GM18517 (cell line): Measurements from ENCODE around the gene LONP2.
"Not testable (repeated sequence)": the region's sequence is repeated elsewhere in the genome, so short reads cannot be mapped to it uniquely, and the experiment has no call there.

Experiments
- ATAC-seq: cut with Tn5 transposase; IDR thresholded peaks from one replicate; pipeline ENCODE4 v1.9.1; 2021; ENCODE audit warnings: mild to moderate bottlenecking, moderate library complexity; ENCODE audit not compliant: unreplicated experiment

Gene LONP2

DNA sequence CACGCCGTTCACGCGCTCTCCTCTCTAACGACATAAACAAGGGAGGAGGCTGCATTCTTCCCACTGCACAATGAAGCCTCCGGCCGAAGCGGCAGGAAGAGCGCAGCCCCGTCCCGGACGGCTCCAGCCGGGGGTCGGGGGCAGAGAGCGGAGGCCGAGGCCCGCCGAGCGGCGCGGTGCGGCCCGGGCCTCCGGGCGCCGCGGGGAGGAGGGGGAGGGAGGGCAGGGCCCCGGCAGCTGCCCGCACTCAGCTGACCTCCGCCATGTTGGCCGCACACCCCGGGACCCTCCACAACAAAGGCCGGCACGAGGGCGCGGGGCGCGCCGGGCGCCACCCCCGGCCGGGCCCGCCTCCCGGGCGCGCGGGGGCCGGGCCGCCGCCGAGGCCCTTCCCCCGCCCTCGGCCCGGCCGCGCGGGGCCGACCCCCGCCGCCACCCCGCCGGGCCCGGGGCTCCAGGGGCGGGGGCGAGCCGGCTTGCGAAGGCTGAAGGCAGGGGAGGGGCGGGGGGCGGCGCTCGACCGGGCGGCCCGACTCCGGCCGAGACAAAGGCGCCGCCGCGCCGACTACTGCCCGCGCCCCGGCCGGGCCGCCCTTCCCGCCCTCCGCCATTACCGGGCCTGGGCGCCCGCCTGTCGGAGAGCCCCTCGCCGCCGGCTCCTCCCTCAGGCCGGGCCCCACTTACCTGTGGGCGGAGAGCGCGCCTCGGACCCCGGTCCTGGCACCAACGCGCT, 140.6 kb downstream of the LONP2 start:
- ATAC-seq: peak; percentile 47

DNA sequence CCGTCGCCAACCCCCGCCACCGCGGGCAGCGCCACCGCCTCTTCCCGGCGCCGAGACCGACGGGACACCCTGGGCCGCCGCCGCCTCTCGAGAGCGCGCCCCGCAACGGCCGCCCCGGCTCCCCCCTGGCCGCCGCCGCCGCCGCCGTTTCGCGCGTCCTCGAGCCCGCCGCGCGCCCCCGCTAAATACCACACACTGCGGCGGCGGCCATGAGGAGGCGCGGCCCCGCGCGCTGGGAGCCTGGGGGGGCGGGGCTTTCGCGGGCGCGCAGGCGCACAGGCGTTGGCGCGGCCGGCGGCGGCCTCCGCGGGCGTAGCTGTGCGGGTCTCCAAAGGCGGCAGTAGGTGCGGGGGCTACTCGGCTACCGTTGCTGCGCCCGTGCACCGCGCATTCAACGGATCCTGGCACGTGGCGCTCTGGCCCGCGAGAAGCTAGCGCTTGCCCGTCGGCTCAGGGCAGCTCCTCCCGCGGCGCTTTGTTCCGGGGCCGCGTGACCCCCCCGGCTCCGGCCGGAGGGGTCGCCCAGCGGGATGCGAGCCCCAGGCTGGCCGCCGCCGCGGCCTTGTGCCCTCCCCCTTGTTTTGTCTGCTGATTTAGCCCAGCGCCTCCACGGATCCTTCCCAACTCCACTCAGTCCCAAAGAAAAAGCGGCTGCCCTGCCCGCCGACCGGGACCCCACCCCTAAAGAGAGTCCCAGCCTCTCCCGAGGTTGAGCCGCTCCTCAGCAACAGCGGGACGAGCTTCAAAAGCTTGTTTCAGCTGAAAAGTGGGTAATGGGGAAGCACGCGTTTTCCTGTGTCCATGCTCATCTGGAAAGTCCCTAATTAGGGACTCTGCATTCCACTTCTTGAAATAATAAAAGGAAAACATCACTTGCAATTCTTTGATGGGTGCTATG, 141.4 kb downstream of the LONP2 start, which contains the start of gene SIAH1:
TSS of gene SIAH1 (minus strand) at position 161 of the 898 bp plus-strand sequence. CDS start 22,985 bp downstream, outside the sequence.
- ATAC-seq: peak; percentile 69

DNA sequence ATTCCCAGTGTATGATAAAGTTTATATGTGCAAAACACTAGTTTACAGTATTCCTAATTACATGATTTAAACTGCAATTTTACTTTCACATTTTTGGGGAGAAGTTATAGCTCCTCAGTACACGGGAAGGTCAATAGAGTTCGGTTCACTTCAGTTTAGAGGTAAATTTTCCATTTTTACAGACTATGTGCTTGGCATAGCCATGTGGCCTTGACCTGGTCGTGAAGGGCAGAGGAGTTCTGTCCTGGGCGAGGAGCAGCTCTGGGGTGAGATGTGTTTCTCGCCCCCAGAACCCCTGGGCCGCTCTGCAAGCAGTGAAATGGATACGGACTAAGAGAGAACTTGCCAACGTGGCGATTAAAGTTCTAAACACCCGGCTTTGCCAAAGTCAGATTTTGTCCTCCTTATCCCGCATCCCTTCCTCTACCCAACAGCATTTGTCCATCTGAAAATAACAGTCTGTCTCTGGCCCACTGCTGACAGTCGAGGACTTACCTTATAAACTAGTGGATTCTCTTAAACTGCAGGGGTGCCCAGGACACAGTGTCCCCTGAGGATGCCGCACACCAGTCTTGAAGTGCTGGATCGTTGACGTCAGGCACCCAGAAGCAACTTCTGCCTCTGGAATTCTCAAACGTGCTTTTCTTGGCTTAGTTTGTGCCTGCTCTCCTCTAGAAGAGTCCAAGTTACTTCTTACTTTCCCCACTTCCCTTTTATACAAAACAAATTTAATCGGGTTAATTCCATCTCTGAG, 142.6 kb downstream of the LONP2 start:
- no peak for ATAC-seq

DNA sequence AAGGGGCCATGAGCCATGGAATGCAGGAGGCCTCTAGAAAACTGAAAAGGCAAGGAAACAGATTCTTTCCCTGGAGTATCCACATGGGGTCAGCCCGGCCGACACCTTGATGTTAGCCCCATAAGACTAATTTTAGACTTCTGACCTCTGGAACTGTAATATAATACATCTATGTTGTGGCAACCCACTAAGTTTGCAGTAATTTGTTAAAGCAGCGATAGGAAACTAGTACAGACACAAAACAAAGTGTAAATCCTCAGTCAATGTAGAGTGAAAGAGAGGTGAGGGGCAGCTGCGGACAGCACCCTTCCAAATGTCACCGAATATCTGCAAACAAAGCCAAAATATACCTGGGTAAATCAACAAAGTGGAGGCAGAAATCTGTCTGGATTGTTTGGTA, 148.3 kb downstream of the LONP2 start:
- ATAC-seq: no peak

DNA sequence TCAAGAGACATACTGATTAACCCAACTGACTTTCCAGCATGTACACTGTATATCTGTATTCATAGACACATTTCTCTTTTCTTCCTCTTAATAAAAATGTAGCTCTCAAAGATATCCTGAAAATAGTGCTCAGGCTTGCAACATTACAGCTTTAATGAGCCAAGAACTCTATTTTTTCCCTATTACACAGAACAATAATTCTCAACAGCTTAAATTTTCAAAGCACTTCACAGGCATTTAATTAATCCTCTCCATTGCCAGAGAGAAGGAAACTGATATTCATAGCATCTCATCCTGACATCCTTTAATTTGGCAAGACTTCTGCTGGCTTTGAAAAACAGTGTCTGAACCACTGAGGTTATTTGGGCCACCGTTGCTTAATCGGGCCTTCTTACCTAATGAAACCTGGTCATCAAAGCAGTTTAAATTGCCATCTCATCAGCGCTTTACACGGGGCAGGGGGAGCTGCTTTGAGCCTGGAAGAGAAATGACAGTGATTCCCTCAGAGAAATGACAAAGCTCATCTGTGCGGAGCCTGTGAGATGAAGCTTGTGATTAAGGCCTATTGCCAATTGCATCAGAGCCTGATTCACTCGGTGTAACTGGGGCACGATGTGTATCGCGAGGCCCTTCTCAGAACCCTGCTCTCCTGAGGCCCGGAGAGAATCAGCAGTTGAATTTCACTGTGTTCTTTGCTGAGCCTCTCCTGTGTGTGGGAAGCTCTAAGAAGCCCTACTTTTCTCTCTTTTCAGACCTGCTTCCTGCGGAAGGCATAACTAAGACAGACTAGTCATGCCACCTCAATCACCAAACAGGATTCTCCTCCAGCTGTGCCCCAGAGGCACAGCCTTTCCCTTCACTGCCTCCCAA, 149.6 kb downstream of the LONP2 start:
- no peak for ATAC-seq

DNA sequence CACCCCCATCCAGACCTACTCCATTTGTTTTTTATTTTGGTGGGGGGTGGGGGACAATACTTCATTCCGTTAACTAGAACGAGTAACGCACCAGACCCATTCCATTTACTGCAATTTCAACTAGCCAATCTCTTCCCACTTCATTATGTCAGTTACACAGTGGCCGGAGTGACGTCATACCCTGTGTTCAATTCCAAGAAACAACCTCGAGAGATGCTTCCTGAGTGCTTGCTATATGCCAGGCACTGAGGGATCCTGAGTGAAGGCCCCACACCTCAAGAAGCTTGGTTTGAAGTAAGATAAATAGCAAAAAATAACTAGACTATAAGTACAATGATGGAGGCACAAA, 150.2 kb downstream of the LONP2 start:
- no peak for ATAC-seq

DNA sequence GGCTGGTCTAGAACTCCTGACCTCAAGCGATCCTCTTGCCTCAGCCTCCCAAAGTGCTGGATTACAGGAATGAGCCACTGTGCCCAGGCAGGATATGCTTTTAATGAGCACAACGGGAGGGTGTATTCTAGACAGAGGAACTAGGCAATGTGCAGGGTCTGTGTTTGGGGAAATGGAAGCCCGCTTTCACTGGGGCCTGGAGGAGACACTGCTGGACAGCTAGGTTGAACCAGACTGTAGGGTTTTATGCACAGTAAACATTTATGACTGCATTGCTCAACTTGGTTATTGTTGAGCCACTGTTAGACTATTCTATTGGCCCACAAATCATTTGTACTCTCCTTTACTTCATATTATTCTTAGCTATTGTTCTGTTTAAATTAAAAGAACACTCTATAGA, 151.3 kb downstream of the LONP2 start:
- no peak for ATAC-seq

DNA sequence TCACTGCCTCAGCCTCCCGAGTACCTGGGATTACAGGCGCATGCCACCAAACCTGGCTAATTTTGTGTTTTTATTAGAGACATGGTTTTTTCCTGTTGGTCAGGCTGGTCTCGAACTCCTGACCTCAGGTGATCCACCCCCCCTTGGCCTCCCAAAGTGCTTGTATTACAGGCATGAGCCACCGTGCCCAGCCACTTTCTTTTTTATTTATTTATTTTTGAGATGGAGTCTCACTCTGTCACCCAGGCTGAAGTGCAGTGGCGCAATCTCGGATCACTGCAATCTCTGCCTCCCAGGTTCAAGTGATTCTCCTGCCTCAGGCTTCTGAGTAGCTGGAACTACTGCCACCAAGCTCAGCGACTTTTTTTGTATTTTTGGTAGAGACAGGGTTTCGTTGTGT, 158.4 kb downstream of the LONP2 start:
- not testable (repeated sequence) for ATAC-seq

DNA sequence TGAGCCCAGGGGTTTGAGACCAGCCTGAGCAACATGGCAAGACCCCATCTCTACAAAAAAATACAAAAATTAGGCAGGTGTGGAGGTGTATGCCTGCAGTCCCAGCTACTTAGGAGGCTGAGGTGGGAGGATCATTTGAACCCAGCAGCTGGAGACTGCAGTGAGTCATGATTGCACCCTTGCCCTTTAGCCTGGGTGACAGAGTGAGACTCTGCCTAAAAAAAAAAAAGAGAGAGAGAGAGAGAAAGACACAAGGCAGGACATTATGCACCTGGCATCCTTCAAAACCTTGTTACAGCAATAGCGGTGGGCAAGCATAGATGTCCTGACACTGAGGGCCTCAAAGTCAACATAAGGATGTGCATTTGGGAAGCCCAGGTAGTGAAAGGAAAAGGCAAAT, 161.1 kb downstream of the LONP2 start:
- ATAC-seq: no peak

DNA sequence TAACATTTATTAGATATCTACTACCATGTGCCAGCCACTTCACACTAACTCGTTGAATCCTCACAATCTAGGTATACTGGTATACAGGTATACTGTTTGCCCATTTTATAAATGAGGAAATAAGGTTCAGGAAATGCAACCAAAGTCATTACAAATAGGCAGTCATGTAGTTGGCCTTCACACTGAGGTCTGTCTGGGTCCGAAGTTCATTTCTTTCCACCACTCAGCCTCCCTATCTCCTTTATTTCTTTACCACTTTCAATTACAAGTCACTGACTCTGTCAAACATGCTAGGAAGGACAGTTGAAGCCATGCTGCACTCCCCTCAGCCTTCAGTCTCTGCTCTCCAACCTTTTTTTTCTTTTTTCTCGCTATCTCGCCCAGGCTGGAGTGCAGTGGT, 161.8 kb downstream of the LONP2 start:
- ATAC-seq: no peak
